HepG2 (cell line): ENCODE results near the gene MYH9. TPM values are rescaled to one million over a fixed set of nuclear protein-coding genes. Genes with fewer than 3 reads are reported as not detected.

ENCODE experiments used
- GPN1 ChIP-seq: sonication (generic); formaldehyde crosslinking; IDR thresholded peaks from 2 replicates; pipeline ENCODE4 v1.5.1; 2020; ENCODE audit warnings: missing genetic modification reagents, borderline replicate concordance
- GTF3A ChIP-seq: sonication (generic); formaldehyde crosslinking; conservative IDR thresholded peaks from 2 replicates; pipeline ENCODE4 v1.4.0; 2020; ENCODE audit warnings: mild to moderate bottlenecking, missing genetic modification reagents
- JARID2 ChIP-seq: sonication (generic); formaldehyde crosslinking; IDR thresholded peaks from 2 replicates; pipeline ENCODE4 v1.8.1; 2023; ENCODE audit warnings: missing genetic modification reagents, inconsistent platforms; ENCODE audit not compliant: insufficient replicate concordance
- JUNB ChIP-seq: sonication (generic); formaldehyde crosslinking; IDR thresholded peaks from 2 replicates; pipeline ENCODE4 v1.8.0; 2022; ENCODE audit warnings: missing genetic modification reagents, mild to moderate bottlenecking, borderline replicate concordance
- KLF16 ChIP-seq, 2 experiments: sonication (generic) in 1 of 2; formaldehyde crosslinking in 1 of 2; IDR thresholded peaks; 2 replicates each; pipeline versions ENCODE4 v1.6.1 to v1.8.0; 2016 to 2023; ENCODE audit warnings: missing genetic modification reagents in 2 of 2, missing compliant biosample characterization in 1 of 2
- MAFK ChIP-seq, 2 experiments: IDR thresholded peaks in 1 of 2; conservative IDR thresholded peaks in 1 of 2; 2 replicates each; pipeline ENCODE4 v1.6.1; 2011; ENCODE audit warnings: improper control_type of control experiment in 2 of 2, low read length in 2 of 2
- MAX ChIP-seq: IDR thresholded peaks from 2 replicates; pipeline ENCODE4 v1.6.1; 2012; ENCODE audit warnings: inconsistent platforms
- MAZ ChIP-seq, 2 experiments: sonication (generic) in 1 of 2; formaldehyde crosslinking in 1 of 2; IDR thresholded peaks; 2 replicates each; pipeline versions ENCODE4 v1.5.0 to v1.6.1; 2012 to 2020; ENCODE audit warnings: low read depth in 2 of 2, mild to moderate bottlenecking in 2 of 2, borderline replicate concordance in 1 of 2, improper control_type of control experiment in 1 of 2, low read length in 1 of 2, missing genetic modification reagents in 1 of 2, moderate library complexity in 1 of 2
- MTF2 ChIP-seq: sonication (generic); formaldehyde crosslinking; IDR thresholded peaks from 2 replicates; pipeline ENCODE4 v1.5.0; 2020; ENCODE audit warnings: missing genetic modification reagents, borderline replicate concordance
- MXD4 ChIP-seq: IDR thresholded peaks from 2 replicates; pipeline ENCODE4 v1.6.1; 2016; ENCODE audit warnings: mild to moderate bottlenecking, missing biosample characterization, missing genetic modification reagents
- PAWR ChIP-seq: sonication (generic); formaldehyde crosslinking; IDR thresholded peaks from 2 replicates; pipeline ENCODE4 v1.4.0; 2020; ENCODE audit warnings: missing genetic modification reagents, mild to moderate bottlenecking, borderline replicate concordance
- RARA ChIP-seq: IDR thresholded peaks from 2 replicates; pipeline ENCODE4 v1.6.1; 2016; ENCODE audit warnings: missing genetic modification reagents, missing compliant biosample characterization
- SMC3 ChIP-seq: IDR thresholded peaks from 2 replicates; pipeline ENCODE4 v1.6.1; 2011; ENCODE audit warnings: low read length, improper control_type of control experiment
- SNAPC2 ChIP-seq: sonication (generic); formaldehyde crosslinking; IDR thresholded peaks from 2 replicates; pipeline ENCODE4 v1.8.1; 2022; ENCODE audit warnings: mild to moderate bottlenecking, missing genetic modification reagents
- WIZ ChIP-seq: sonication (generic); formaldehyde crosslinking; IDR thresholded peaks from 2 replicates; pipeline ENCODE4 v1.5.1; 2020; ENCODE audit warnings: mild to moderate bottlenecking, missing genetic modification reagents
- ZNF235 ChIP-seq: sonication (generic); formaldehyde crosslinking; IDR thresholded peaks from 2 replicates; pipeline ENCODE4 v1.8.1; 2023; ENCODE audit warnings: mild to moderate bottlenecking, missing genetic modification reagents, borderline replicate concordance
- ZNF337 ChIP-seq: sonication (generic); formaldehyde crosslinking; IDR thresholded peaks from 2 replicates; pipeline ENCODE4 v1.5.1; 2020; ENCODE audit warnings: missing genetic modification reagents, low read depth, mild to moderate bottlenecking, borderline replicate concordance
- ZNF350 ChIP-seq: sonication (generic); formaldehyde crosslinking; IDR thresholded peaks from 2 replicates; pipeline ENCODE4 v1.4.0; 2020; ENCODE audit warnings: mild to moderate bottlenecking, low read depth, missing genetic modification reagents, borderline replicate concordance
- ZNF510 ChIP-seq: sonication (generic); formaldehyde crosslinking; IDR thresholded peaks from 2 replicates; pipeline ENCODE4 v1.4.0; 2020; ENCODE audit warnings: low read depth, mild to moderate bottlenecking, missing genetic modification reagents
- ZNF546 ChIP-seq: sonication (generic); formaldehyde crosslinking; conservative IDR thresholded peaks from 2 replicates; pipeline ENCODE4 v1.8.1; 2023; ENCODE audit warnings: mild to moderate bottlenecking, missing genetic modification reagents
- ZNF678 ChIP-seq: sonication (generic); formaldehyde crosslinking; IDR thresholded peaks from 2 replicates; pipeline ENCODE4 v1.4.0; 2020; ENCODE audit warnings: mild to moderate bottlenecking, missing genetic modification reagents
- ZXDC ChIP-seq: sonication (generic); formaldehyde crosslinking; IDR thresholded peaks from 2 replicates; pipeline ENCODE4 v1.5.0; 2020; ENCODE audit warnings: mild to moderate bottlenecking, missing genetic modification reagents
- ZZZ3 ChIP-seq: sonication (generic); formaldehyde crosslinking; IDR thresholded peaks from 2 replicates; pipeline ENCODE4 v1.4.0; 2020; ENCODE audit warnings: missing genetic modification reagents, mild to moderate bottlenecking, borderline replicate concordance
- polyA plus RNA-seq, 8 experiments: library from polyadenylated mRNA; depleted of rRNA in 3 of 8; stranded (reverse) in 7 of 8; unstranded in 1 of 8; fragments of >200 nt; fragmentation: Illumina TruSeq in 4 of 8; extraction: Trizol in 4 of 8; gene quantifications; 2 replicates each; pipeline versions ENCODE4 v1.2.1 to v1.2.3, GENCODE V29; 2011 to 2016; ENCODE audit warnings: low read depth in 4 of 8, missing spikeins in 1 of 8, mixed read lengths in 1 of 8; ENCODE audit not compliant: insufficient read depth in 1 of 8
- total RNA-seq, 5 experiments: library from RNA; depleted of rRNA; stranded (reverse); fragments of >200 nt; fragmentation: Illumina TruSeq; extraction: Trizol; gene quantifications; 2 replicates each; pipeline ENCODE4 v1.2.3, GENCODE V29; 2016; ENCODE audit warnings: low read depth in 1 of 5
- TF ChIP-seq, protein P1 (sequence below): sonication (generic); formaldehyde crosslinking; IDR thresholded peaks from 2 replicates; pipeline ENCODE4 v1.5.0; 2020; ENCODE audit warnings: missing genetic modification reagents
- TF ChIP-seq, protein P2 (sequence below): sonication (generic); formaldehyde crosslinking; IDR thresholded peaks from 2 replicates; pipeline ENCODE4 v1.4.0; 2020; ENCODE audit warnings: mild to moderate bottlenecking, missing genetic modification reagents

Gene MYH9
- total and polyA plus RNA-seq, 2 of the 13 experiments (the other 11 are each of a cell fraction or from before 2014, with no cell fraction given): 50.7 to 98.5 TPM

GRCh38 chr22:36433318-36434231, 45.8 kb upstream of the MYH9 start (continued):
- TF ChIP-seq ZZZ3 (CRISPR knock-in tag) (no peak), ZXDC (CRISPR knock-in tag) (no peak), ZNF337 (CRISPR knock-in tag) (no peak), MTF2 (CRISPR knock-in tag) (no peak), WIZ (CRISPR knock-in tag) (no peak), ZNF678 (CRISPR knock-in tag) (no peak; the same call in 1 of the 2 replicates), ZNF350 (CRISPR knock-in tag) (peak; percentile 80; the same call in 1 of the 2 replicates), SMC3 (no peak), MAZ (IDR thresholded peaks at IDR 0.05; ENCODE audit: borderline replicate concordance, low read depth, low read length) (peak; percentile 89; the same call in 1 of the 2 replicates), MAZ (CRISPR knock-in tag; IDR thresholded peaks at IDR 0.05; ENCODE audit: low read depth) (peak; percentile 75; the same call in 1 of the 2 replicates), ZNF546 (CRISPR knock-in tag) (no peak), RARA (CRISPR knock-in tag) (peak; percentile 93), ZNF510 (CRISPR knock-in tag) (no peak), SNAPC2 (CRISPR knock-in tag) (no peak), PAWR (no peak), JUNB (no peak), GPN1 (CRISPR knock-in tag) (no peak), ZNF235 (no peak), MXD4 (CRISPR knock-in tag) (0 out of 2 replicates have a peak, but pooled peaks have one; percentile 20), MAX (peak; percentile 81), KLF16 (CRISPR knock-in tag; IDR thresholded peaks at IDR 0.05) (peak in 1 of 2 experiments; percentile 71; a peak in 1 of 4 replicates), MAFK (conservative IDR thresholded peaks at IDR 0.05 in 1 of 2, IDR thresholded peaks at IDR 0.05 in 1 of 2; ENCODE audit: low read length in 2 of 2) (no peak), JARID2 (CRISPR knock-in tag) (no peak), GTF3A (CRISPR knock-in tag) (0 out of 2 replicates have a peak, but pooled peaks have one; percentile 38)
- TF ChIP-seq, protein P1, sequence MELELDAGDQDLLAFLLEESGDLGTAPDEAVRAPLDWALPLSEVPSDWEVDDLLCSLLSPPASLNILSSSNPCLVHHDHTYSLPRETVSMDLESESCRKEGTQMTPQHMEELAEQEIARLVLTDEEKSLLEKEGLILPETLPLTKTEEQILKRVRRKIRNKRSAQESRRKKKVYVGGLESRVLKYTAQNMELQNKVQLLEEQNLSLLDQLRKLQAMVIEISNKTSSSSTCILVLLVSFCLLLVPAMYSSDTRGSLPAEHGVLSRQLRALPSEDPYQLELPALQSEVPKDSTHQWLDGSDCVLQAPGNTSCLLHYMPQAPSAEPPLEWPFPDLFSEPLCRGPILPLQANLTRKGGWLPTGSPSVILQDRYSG (CRISPR knock-in tag): no peak
- TF ChIP-seq, protein P2, sequence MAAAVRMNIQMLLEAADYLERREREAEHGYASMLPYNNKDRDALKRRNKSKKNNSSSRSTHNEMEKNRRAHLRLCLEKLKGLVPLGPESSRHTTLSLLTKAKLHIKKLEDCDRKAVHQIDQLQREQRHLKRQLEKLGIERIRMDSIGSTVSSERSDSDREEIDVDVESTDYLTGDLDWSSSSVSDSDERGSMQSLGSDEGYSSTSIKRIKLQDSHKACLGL: no peak
